NCI-H2107 (cell line): ENCODE data around the gene ZNF132.

ENCODE experiments used
- DNase-seq: peaks from one replicate; lab custom pipeline; 2025; lab: John Stamatoyannopoulos, UW

Gene ZNF132

GRCh38 chr19:58386576-58387337, 53.2 kb downstream of the ZNF132 start, which contains the start of gene RPS5:
Gene RPS5, plus strand, starts transcription at chr19:58387269. Its CDS starts 869 bp downstream, at chr19:58388138.
- DNase-seq, result peak; percentile 95

GRCh38 chr19:58385891-58386575, 53.9 kb downstream of the ZNF132 start:
- DNase-seq, result no peak

- no peak for DNase-seq
Measured at GRCh38 chr19:58385313-58385890, 54.6 kb downstream of the ZNF132 start.

- no peak for DNase-seq
Measured at GRCh38 chr19:58382997-58383603, 56.9 kb downstream of the ZNF132 start.
